Thymus (tissue), 11 donors: ENCODE measurements around the gene ABTB1. TPM values are rescaled to one million over a fixed set of nuclear protein-coding genes. Genes with fewer than 3 reads are reported as not detected.

Source experiments
- DNase-seq, 9 donors: peaks; one replicate each; pipeline ENCODE4 v3.0.0-alpha.2; 2013; ENCODE audit warnings: low spot score in 9 of 9, low read depth in 6 of 9, missing footprints in 1 of 9
- H3K27ac ChIP-seq, 2 donors: one replicate each; pipeline ENCODE4 v1.5.1; 2013; ENCODE audit warnings: control low read depth in 1 of 2, low read depth in 1 of 2, low read length in 1 of 2, mild to moderate bottlenecking in 1 of 2, moderate library complexity in 1 of 2
- H3K27me3 ChIP-seq, 2 donors: one replicate each; pipeline ENCODE4 v1.5.1; 2013; ENCODE audit warnings: low read length in 1 of 2; ENCODE audit not compliant: control insufficient read depth in 2 of 2, insufficient read depth in 1 of 2
- H3K36me3 ChIP-seq, 2 donors: one replicate each; pipeline ENCODE4 v1.5.1; 2013; ENCODE audit warnings: low read length in 1 of 2, mild to moderate bottlenecking in 1 of 2, moderate library complexity in 1 of 2; ENCODE audit not compliant: control insufficient read depth in 2 of 2, insufficient read depth in 2 of 2
- H3K4me1 ChIP-seq, 2 donors: one replicate each; pipeline ENCODE4 v1.5.1; 2013; ENCODE audit warnings: low read length in 2 of 2; ENCODE audit not compliant: control insufficient read depth in 2 of 2, insufficient read depth in 2 of 2
- H3K4me3 ChIP-seq, 2 donors: one replicate each; pipeline ENCODE4 v1.5.1; 2013; ENCODE audit warnings: low read length in 2 of 2, control low read depth in 1 of 2, mild to moderate bottlenecking in 1 of 2
- H3K9me3 ChIP-seq, 2 donors: one replicate each; pipeline ENCODE4 v1.5.1; 2013; ENCODE audit warnings: low read length in 1 of 2, mild to moderate bottlenecking in 1 of 2; ENCODE audit not compliant: control insufficient read depth in 2 of 2, insufficient read depth in 1 of 2
- WGBS: extraction: QIAGEN DNeasy Blood & Tissue Kit; methylation state at CpG from one replicate; pipeline ENCODE4 v1.1.7; 2013; 5-methylcytosine and 5-hydroxymethylcytosine counted together
- polyA plus RNA-seq: library from polyadenylated mRNA; stranded (reverse); fragments of 200-250 nt; gene quantifications from one replicate; pipeline ENCODE4 v1.2.3, GENCODE V29; 2013
- total RNA-seq: library from RNA; stranded (reverse); fragments of 120-200 nt; gene quantifications from one replicate; pipeline ENCODE4 v1.2.4, GENCODE V29; 2013
- donor health status: healthy.

ABTB1 gene
- total and polyA plus RNA-seq, 2 donors: 7.6 to 130 TPM

DNA sequence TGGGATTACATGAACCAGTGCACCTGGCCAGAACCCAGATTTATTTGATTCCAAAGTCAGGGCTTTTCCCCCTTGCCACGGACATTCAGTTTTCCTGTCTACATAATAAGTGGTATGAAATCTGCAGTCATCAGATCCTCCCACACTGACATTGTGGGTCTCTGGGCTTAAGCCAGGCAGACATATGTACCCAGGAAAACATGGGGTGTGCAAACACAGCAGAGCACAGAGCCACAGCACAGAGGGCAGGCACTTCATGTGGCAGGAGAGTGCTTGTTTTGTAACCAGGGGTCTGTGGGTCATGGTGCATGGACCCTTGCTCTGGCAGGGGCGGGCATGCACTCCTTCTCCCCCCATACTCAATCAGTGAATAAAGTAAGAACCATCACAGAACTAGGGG, 6.1 kb upstream of the ABTB1 start:
- WGBS: 95% methylated on average over 2 of the region's 2 CpGs
- Histone ChIP-seq H3K4me3 (no peak overlapping the region), H3K9me3 (no peaks in the 10 kb centered on the region), H3K4me1 (peaks cover 0 to 7% of the 10 kb centered on the region in 2 donors), H3K36me3 (no peaks in the 10 kb centered on the region), H3K27me3 (no peaks in the 10 kb centered on the region), H3K27ac (no peak overlapping the region)
- no peak for DNase-seq

GRCh38 chr3:127667119-127667681, 5.6 kb upstream of the ABTB1 start:
- Histone ChIP-seq H3K4me3 (no peak overlapping the region), H3K27ac (no peak overlapping the region), H3K9me3 (no peaks in the 10 kb centered on the region), H3K4me1 (peaks cover 0 to 12% of the 10 kb centered on the region in 2 donors), H3K36me3 (no peaks in the 10 kb centered on the region), H3K27me3 (no peaks in the 10 kb centered on the region)
- no peak for DNase-seq
- WGBS: 98% methylated on average over 6 of the region's 6 CpGs

GRCh38 chr3:127668906-127669305, 3.8 kb upstream of the ABTB1 start:
- H3K27me3 ChIP-seq: no peaks in the 10 kb centered on the region
- H3K4me3 ChIP-seq: no peak overlapping the region
- peaks cover 6 to 21% of the 10 kb centered on the region in 2 donors for H3K4me1 ChIP-seq
- H3K36me3 ChIP-seq: no peaks in the 10 kb centered on the region
- no peak for DNase-seq
- no peaks in the 10 kb centered on the region for H3K9me3 ChIP-seq
- over 99% methylated on average over 7 of the region's 7 CpGs for WGBS
- H3K27ac ChIP-seq: no peak overlapping the region

- Histone ChIP-seq H3K9me3 (no peaks in the 10 kb centered on the region), H3K36me3 (peaks cover 0 to 6% of the 10 kb centered on the region in 2 donors), H3K4me1 (peaks cover 10 to 26% of the 10 kb centered on the region in 2 donors), H3K27me3 (no peaks in the 10 kb centered on the region), H3K4me3 (no peak overlapping the region), H3K27ac (no peak overlapping the region)
- no peak for DNase-seq
- WGBS: 97% methylated on average over 14 of the region's 14 CpGs
Observed at GRCh38 chr3:127669541-127670228, 3.1 kb upstream of the ABTB1 start.

GRCh38 chr3:127670229-127670559, 2.6 kb upstream of the ABTB1 start:
- Histone ChIP-seq H3K9me3 (no peaks in the 10 kb centered on the region), H3K36me3 (peaks cover 3 to 9% of the 10 kb centered on the region in 2 donors), H3K4me1 (peaks cover 10 to 26% of the 10 kb centered on the region in 2 donors), H3K4me3 (no peak overlapping the region), H3K27ac (no peak overlapping the region), H3K27me3 (no peaks in the 10 kb centered on the region)
- WGBS: 98% methylated on average over 7 of the region's 7 CpGs
- no peak for DNase-seq

GRCh38 chr3:127670761-127671522, 1.8 kb upstream of the ABTB1 start:
- Histone ChIP-seq H3K27me3 (no peaks in the 10 kb centered on the region), H3K27ac (peak overlapping the region in 1 of 2 donors; percentile 92), H3K9me3 (no peaks in the 10 kb centered on the region), H3K4me1 (peaks cover 10 to 26% of the 10 kb centered on the region in 2 donors), H3K36me3 (peaks cover 5 to 13% of the 10 kb centered on the region in 2 donors), H3K4me3 (no peak overlapping the region)
- no peak for DNase-seq
- 97% methylated on average over 20 of the region's 20 CpGs for whole genome bisulfite sequencing

GRCh38 chr3:127671523-127672428, 976 bp upstream of the ABTB1 start:
- 19% methylated on average over 44 of the region's 44 CpGs for WGBS
- Histone ChIP-seq H3K27me3 (no peaks in the 10 kb centered on the region), H3K36me3 (peaks cover 9 to 21% of the 10 kb centered on the region in 2 donors), H3K4me1 (peaks cover 10 to 26% of the 10 kb centered on the region in 2 donors), H3K4me3 (peak overlapping the region; percentile 74 to 90), H3K9me3 (no peaks in the 10 kb centered on the region), H3K27ac (peak overlapping the region; percentile 92 to 96)
- peak in 7 of 9 donors; percentile 47 to 85 (median 65) for DNase-seq

DNA sequence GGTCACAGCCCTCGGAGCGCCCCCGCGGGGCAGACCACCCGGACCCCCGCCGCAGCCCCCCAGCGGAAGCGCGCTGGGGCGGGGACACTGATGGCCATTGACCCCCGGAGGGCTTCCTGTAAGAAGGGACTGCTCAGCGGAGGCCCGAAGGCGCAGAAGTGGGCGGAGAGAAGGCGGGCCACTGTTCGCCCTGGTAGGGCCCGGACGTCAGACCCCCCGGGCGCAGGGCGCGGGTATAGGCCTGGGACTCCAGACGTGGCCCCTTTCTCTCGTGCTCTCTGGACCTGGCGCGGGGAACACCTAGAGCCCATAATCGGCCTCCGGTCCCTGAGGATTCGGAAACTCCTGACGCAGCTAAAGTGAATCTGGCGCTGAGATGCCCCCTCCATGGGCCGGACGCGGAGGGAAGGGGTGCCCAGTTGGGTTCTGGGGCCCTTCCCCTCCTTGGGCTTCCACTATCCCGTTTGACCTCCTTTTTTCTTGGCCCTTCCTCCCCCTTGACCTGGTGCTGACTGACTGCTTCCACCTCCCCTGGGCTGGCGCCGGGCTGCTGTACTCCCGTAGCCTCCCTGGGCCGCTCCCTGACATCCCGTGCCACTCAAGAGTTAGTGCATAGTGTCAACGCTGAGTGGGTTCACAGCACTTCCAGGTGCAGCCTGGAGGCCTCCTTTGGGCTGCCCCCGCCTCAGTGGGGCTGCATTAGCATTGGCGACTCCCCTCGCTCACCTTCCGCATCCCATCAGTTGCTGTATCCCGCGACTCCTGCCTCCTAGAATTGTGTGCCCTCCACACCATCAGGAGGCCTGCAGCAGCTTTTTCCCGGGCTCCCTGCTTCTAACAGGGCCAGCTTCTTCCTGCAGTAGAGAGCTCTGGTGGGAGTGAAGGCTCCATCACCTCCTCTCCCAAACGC, 694 bp downstream of the ABTB1 start:
- H3K4me1 ChIP-seq: peaks cover 10 to 26% of the 10 kb centered on the region in 2 donors
- DNase-seq: peak in 5 of 9 donors; percentile 27 to 66 (median 52)
- peak overlapping the region; percentile 65 to 90 for H3K4me3 ChIP-seq
- WGBS: 32% methylated on average over 51 of the region's 51 CpGs
- peak overlapping the region; percentile 36 to 93 for H3K27ac ChIP-seq
- H3K27me3 ChIP-seq: no peaks in the 10 kb centered on the region
- peaks cover 22 to 37% of the 10 kb centered on the region in 2 donors for H3K36me3 ChIP-seq
- H3K9me3 ChIP-seq: no peaks in the 10 kb centered on the region
